Measurements from ENCODE around the gene C21orf58.
"Not testable (repeated sequence)": the region's sequence is repeated elsewhere in the genome, so short reads cannot be mapped to it uniquely, and the experiment has no call there.

C21orf58 gene

GRCh38 chr21:46323710-46324389 lies at the start of gene C21orf58, which contains the start of gene PCNT:
TSS of gene C21orf58 (minus strand) at chr21:46323870. CDS start at chr21:46322738, 1,132 bp downstream.
TSS of gene PCNT (plus strand) at chr21:46324156. CDS start at chr21:46324229, 73 bp downstream.
- DNase-seq (ENCODE audit: low read depth in 2 of 2, low spot score in 1 of 2): peak; percentile 88 to 95

GRCh38 chr21:46372947-46373346 lies 49.3 kb upstream of the C21orf58 start:
- DNase-seq (ENCODE audit: low read depth in 2 of 2, low spot score in 1 of 2): not testable (repeated sequence)

- DNase-seq (ENCODE audit: low read depth in 2 of 2, low spot score in 1 of 2): no peak
Observed at GRCh38 chr21:46372014-46372485, 48.4 kb upstream of the C21orf58 start.

GRCh38 chr21:46371204-46372013 lies 47.7 kb upstream of the C21orf58 start:
- DNase-seq (ENCODE audit: low read depth in 2 of 2, low spot score in 1 of 2): no peak

- DNase-seq (ENCODE audit: low read depth in 2 of 2, low spot score in 1 of 2): no peak
Observed at GRCh38 chr21:46369520-46370235, 46.0 kb upstream of the C21orf58 start.

- DNase-seq (ENCODE audit: low read depth in 2 of 2, low spot score in 1 of 2): peak; percentile 5 to 10
Observed at GRCh38 chr21:46368533-46369285, 45.0 kb upstream of the C21orf58 start.

GRCh38 chr21:46366966-46367365 lies 43.3 kb upstream of the C21orf58 start:
- DNase-seq (ENCODE audit: low read depth in 2 of 2, low spot score in 1 of 2): no peak

GRCh38 chr21:46366561-46366960 lies 42.9 kb upstream of the C21orf58 start:
- no peak for DNase-seq (ENCODE audit: low read depth in 2 of 2, low spot score in 1 of 2)

GRCh38 chr21:46366091-46366490 lies 42.4 kb upstream of the C21orf58 start:
- DNase-seq (ENCODE audit: low read depth in 2 of 2, low spot score in 1 of 2): no peak

GRCh38 chr21:46363698-46364097 lies 40.0 kb upstream of the C21orf58 start:
- DNase-seq (ENCODE audit: low read depth in 2 of 2, low spot score in 1 of 2): no peak

GRCh38 chr21:46362946-46363345 lies 39.3 kb upstream of the C21orf58 start:
- no peak for DNase-seq (ENCODE audit: low read depth in 2 of 2, low spot score in 1 of 2)

GRCh38 chr21:46361935-46362334 lies 38.3 kb upstream of the C21orf58 start:
- no peak for DNase-seq (ENCODE audit: low read depth in 2 of 2, low spot score in 1 of 2)

GRCh38 chr21:46361176-46361575 lies 37.5 kb upstream of the C21orf58 start:
- DNase-seq (ENCODE audit: low read depth in 2 of 2, low spot score in 1 of 2): no peak

GRCh38 chr21:46357684-46358425 lies 34.2 kb upstream of the C21orf58 start:
- DNase-seq (ENCODE audit: low read depth in 2 of 2, low spot score in 1 of 2): no peak

- no peak for DNase-seq (ENCODE audit: low read depth in 2 of 2, low spot score in 1 of 2)
Observed at GRCh38 chr21:46357335-46357604, 33.6 kb upstream of the C21orf58 start.

- DNase-seq (ENCODE audit: low read depth in 2 of 2, low spot score in 1 of 2): no peak
Observed at GRCh38 chr21:46356494-46357334, 33.0 kb upstream of the C21orf58 start.

- no peak for DNase-seq (ENCODE audit: low read depth in 2 of 2, low spot score in 1 of 2)
Observed at GRCh38 chr21:46356005-46356338, 32.3 kb upstream of the C21orf58 start.

- DNase-seq (ENCODE audit: low read depth in 2 of 2, low spot score in 1 of 2): peak in 1 of 2 donors; percentile 12
Observed at GRCh38 chr21:46355161-46356004, 31.7 kb upstream of the C21orf58 start.

- no peak for DNase-seq (ENCODE audit: low read depth in 2 of 2, low spot score in 1 of 2)
Observed at GRCh38 chr21:46354518-46354917, 30.8 kb upstream of the C21orf58 start.

All from stimulated activated CD8-positive, alpha-beta memory T cell treated with anti-CD3 and anti-CD28 coated beads, Interleukin-4, amount 100 ng/mL, for 4 hours (primary cell).